Central memory CD8-positive, alpha-beta T cell (primary cell): Measurements from ENCODE around the gene PCYT1B.
A peak's percentile ranks its signal among the peaks of the same experiment; 100 is the strongest.
"Not testable (repeated sequence)": the region's sequence is repeated elsewhere in the genome, so short reads cannot be mapped to it uniquely, and the experiment has no call there.

Experiments used
- ATAC-seq: fragments of 150-1000 bp; cut with Tn5 transposase; replicated peaks from 2 replicates; pipeline ENCODE4 v1.10.0; 2022; ENCODE audit warnings: mild to moderate bottlenecking, moderate FRiP score, moderate number of reproducible peaks; ENCODE audit not compliant: poor library complexity, severe bottlenecking; ENCODE audit errors: extremely low read depth
- DNase-seq, 2 donors: peaks; one replicate each; pipeline ENCODE4 v3.0.0; 2021; ENCODE audit warnings: low spot score in 2 of 2
- H3K27ac Mint-ChIP-seq: one replicate; pipeline ENCODE4 v1.8.0; 2022; ENCODE audit warnings: low read depth, mild to moderate bottlenecking, moderate library complexity, mixed read lengths
- H3K27me3 Mint-ChIP-seq: one replicate; pipeline ENCODE4 v1.8.0; 2022; ENCODE audit warnings: mixed read lengths
- H3K36me3 Mint-ChIP-seq: one replicate; pipeline ENCODE4 v1.8.0; 2022; ENCODE audit warnings: mild to moderate bottlenecking, moderate library complexity, mixed read lengths; ENCODE audit not compliant: insufficient read depth
- H3K4me1 Mint-ChIP-seq: one replicate; pipeline ENCODE4 v1.8.0; 2022; ENCODE audit warnings: mixed read lengths
- H3K4me3 Mint-ChIP-seq: one replicate; pipeline ENCODE4 v1.8.0; 2022; ENCODE audit warnings: mild to moderate bottlenecking, moderate library complexity, mixed read lengths
- H3K9me3 Mint-ChIP-seq: one replicate; pipeline ENCODE4 v1.8.0; 2022; ENCODE audit warnings: mixed read lengths

PCYT1B gene

GRCh38 chrX:24661292-24661691 lies 14.1 kb upstream of the PCYT1B start:
- no peak overlapping the region for H3K27ac Mint-ChIP-seq

GRCh38 chrX:24659646-24660045 lies 12.5 kb upstream of the PCYT1B start:
- Mint-ChIP-seq H3K27ac (no peak overlapping the region), H3K36me3 (no peaks in the 10 kb centered on the region), H3K4me3 (no peak overlapping the region), H3K9me3 (no peaks in the 10 kb centered on the region), H3K27me3 (no peaks in the 10 kb centered on the region), H3K4me1 (no peaks in the 10 kb centered on the region)
- ATAC-seq: no peak
- no peak for DNase-seq

More at GRCh38 chrX:24661292-24661691, 14.1 kb upstream of the PCYT1B start:
- Mint-ChIP-seq H3K27me3 (no peaks in the 10 kb centered on the region), H3K4me1 (no peaks in the 10 kb centered on the region), H3K36me3 (no peaks in the 10 kb centered on the region), H3K9me3 (no peaks in the 10 kb centered on the region), H3K4me3 (no peak overlapping the region)
- DNase-seq (no peak), ATAC-seq (no peak)

GRCh38 chrX:24659106-24659505 lies 12.0 kb upstream of the PCYT1B start:
- DNase-seq: no peak
- H3K27me3 Mint-ChIP-seq: no peaks in the 10 kb centered on the region
- H3K4me1 Mint-ChIP-seq: no peaks in the 10 kb centered on the region
- no peaks in the 10 kb centered on the region for H3K36me3 Mint-ChIP-seq
- no peak for ATAC-seq
- no peak overlapping the region for H3K4me3 Mint-ChIP-seq
- H3K9me3 Mint-ChIP-seq: no peaks in the 10 kb centered on the region
- H3K27ac Mint-ChIP-seq: no peak overlapping the region

- H3K4me3 Mint-ChIP-seq: no peak overlapping the region
- no peaks in the 10 kb centered on the region for H3K36me3 Mint-ChIP-seq
- no peaks in the 10 kb centered on the region for H3K9me3 Mint-ChIP-seq
- no peak for ATAC-seq
- no peaks in the 10 kb centered on the region for H3K27me3 Mint-ChIP-seq
- H3K27ac Mint-ChIP-seq: no peak overlapping the region
- no peak for DNase-seq
- no peaks in the 10 kb centered on the region for H3K4me1 Mint-ChIP-seq
Measured at GRCh38 chrX:24658421-24658820, 11.3 kb upstream of the PCYT1B start.

- Mint-ChIP-seq H3K36me3 (no peaks in the 10 kb centered on the region), H3K27me3 (no peaks in the 10 kb centered on the region), H3K4me3 (no peak overlapping the region), H3K9me3 (no peaks in the 10 kb centered on the region), H3K27ac (no peak overlapping the region), H3K4me1 (no peaks in the 10 kb centered on the region)
- no peak for DNase-seq
- no peak for ATAC-seq
Measured at GRCh38 chrX:24657671-24658386, 10.7 kb upstream of the PCYT1B start.

GRCh38 chrX:24655679-24656078 lies 8.5 kb upstream of the PCYT1B start:
- DNase-seq, H3K4me3 Mint-ChIP-seq, H3K27me3 Mint-ChIP-seq, H3K4me1 Mint-ChIP-seq, H3K27ac Mint-ChIP-seq, H3K36me3 Mint-ChIP-seq, ATAC-seq, H3K9me3 Mint-ChIP-seq: not testable (repeated sequence)

GRCh38 chrX:24651783-24652182 lies 4.6 kb upstream of the PCYT1B start:
- Mint-ChIP-seq H3K4me3 (no peak overlapping the region), H3K4me1 (peaks cover 13% of the 10 kb centered on the region), H3K9me3 (no peaks in the 10 kb centered on the region), H3K27ac (no peak overlapping the region), H3K27me3 (peaks cover 15% of the 10 kb centered on the region), H3K36me3 (peaks cover 2% of the 10 kb centered on the region)
- no peak for ATAC-seq
- no peak for DNase-seq

GRCh38 chrX:24648495-24648894 lies 1.3 kb upstream of the PCYT1B start:
- peaks cover 15% of the 10 kb centered on the region for H3K27me3 Mint-ChIP-seq
- no peak overlapping the region for H3K4me3 Mint-ChIP-seq
- H3K36me3 Mint-ChIP-seq: peaks cover 2% of the 10 kb centered on the region
- peaks cover 15% of the 10 kb centered on the region for H3K4me1 Mint-ChIP-seq
- no peak overlapping the region for H3K27ac Mint-ChIP-seq
- no peak for ATAC-seq
- DNase-seq: no peak
- no peaks in the 10 kb centered on the region for H3K9me3 Mint-ChIP-seq

- Mint-ChIP-seq H3K9me3 (no peaks in the 10 kb centered on the region), H3K27ac (peak overlapping the region; percentile 48), H3K4me1 (peaks cover 15% of the 10 kb centered on the region), H3K36me3 (peaks cover 2% of the 10 kb centered on the region), H3K4me3 (peak overlapping the region; percentile 74), H3K27me3 (peaks cover 15% of the 10 kb centered on the region)
- DNase-seq: no peak
- ATAC-seq: peak; percentile 25
Measured at GRCh38 chrX:24646745-24647182, 383 bp downstream of the PCYT1B start.

GRCh38 chrX:24646006-24646405 lies 1.1 kb downstream of the PCYT1B start:
- DNase-seq: no peak
- peaks cover 2% of the 10 kb centered on the region for H3K36me3 Mint-ChIP-seq
- ATAC-seq: no peak
- H3K27me3 Mint-ChIP-seq: peaks cover 15% of the 10 kb centered on the region
- H3K9me3 Mint-ChIP-seq: no peaks in the 10 kb centered on the region
- H3K27ac Mint-ChIP-seq: no peak overlapping the region
- peaks cover 15% of the 10 kb centered on the region for H3K4me1 Mint-ChIP-seq
- no peak overlapping the region for H3K4me3 Mint-ChIP-seq

- H3K27me3 Mint-ChIP-seq: no peaks in the 10 kb centered on the region
- no peak overlapping the region for H3K27ac Mint-ChIP-seq
- H3K9me3 Mint-ChIP-seq: no peaks in the 10 kb centered on the region
- H3K4me1 Mint-ChIP-seq: peaks cover 15% of the 10 kb centered on the region
- H3K4me3 Mint-ChIP-seq: no peak overlapping the region
- H3K36me3 Mint-ChIP-seq: peaks cover 2% of the 10 kb centered on the region
- no peak for ATAC-seq
- DNase-seq: no peak
Measured at GRCh38 chrX:24643116-24643515, 4.0 kb downstream of the PCYT1B start.

GRCh38 chrX:24629701-24630100 lies 17.4 kb downstream of the PCYT1B start:
- Mint-ChIP-seq H3K9me3 (no peaks in the 10 kb centered on the region), H3K36me3 (no peaks in the 10 kb centered on the region), H3K4me3 (no peak overlapping the region), H3K4me1 (no peaks in the 10 kb centered on the region), H3K27ac (no peak overlapping the region), H3K27me3 (peaks cover 24% of the 10 kb centered on the region)
- DNase-seq (no peak), ATAC-seq (no peak)

GRCh38 chrX:24619647-24620046 lies 27.5 kb downstream of the PCYT1B start:
- Mint-ChIP-seq H3K27ac (no peak overlapping the region), H3K4me3 (no peak overlapping the region), H3K36me3 (no peaks in the 10 kb centered on the region), H3K27me3 (no peaks in the 10 kb centered on the region), H3K9me3 (no peaks in the 10 kb centered on the region), H3K4me1 (no peaks in the 10 kb centered on the region)
- no peak for DNase-seq
- ATAC-seq: no peak
